Measurements from ENCODE around the gene SDF4.

Gene SDF4

DNA sequence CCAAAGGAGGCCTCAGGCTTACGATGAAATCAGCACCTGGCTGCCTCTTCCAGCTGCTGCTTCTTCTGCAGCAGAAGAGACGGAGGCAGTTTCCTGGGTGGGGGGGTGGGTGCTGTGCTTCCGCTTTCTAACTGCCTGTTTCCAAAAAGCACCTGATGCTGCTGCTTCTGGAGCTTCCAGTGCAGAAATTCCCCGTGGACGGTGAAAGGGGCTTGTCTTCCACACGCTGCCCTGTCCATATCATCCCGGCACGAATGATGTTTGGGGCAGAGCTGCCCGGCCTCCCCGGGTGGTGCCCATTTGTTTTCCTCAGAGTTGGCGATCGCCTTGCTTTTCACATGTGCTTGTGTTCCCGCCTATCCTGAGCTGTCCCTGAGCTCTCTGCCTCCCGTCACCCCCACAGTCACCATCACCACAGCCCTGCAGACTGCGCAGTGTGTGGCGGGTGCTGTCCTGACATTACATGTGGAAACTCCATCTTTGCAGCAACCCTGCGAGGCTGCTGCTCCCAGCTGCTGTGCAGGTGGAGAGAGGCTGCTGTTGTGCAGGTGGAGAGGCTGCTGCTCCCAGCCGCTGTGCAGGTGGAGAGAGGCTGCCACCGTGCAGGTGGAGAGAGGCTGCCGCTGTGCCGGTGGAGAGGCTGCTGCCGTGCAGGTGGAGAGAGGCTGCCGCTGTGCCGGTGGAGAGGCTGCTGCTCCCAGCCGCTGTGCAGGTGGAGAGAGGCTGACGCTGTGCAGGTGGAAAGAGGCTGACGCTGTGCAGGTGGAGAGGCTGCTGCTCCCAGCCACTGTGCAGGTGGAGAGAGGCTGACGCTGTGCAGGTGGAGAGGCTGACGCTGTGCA, 56.4 kb downstream of the SDF4 start:
- DNase-seq, result peak; percentile 94

DNA sequence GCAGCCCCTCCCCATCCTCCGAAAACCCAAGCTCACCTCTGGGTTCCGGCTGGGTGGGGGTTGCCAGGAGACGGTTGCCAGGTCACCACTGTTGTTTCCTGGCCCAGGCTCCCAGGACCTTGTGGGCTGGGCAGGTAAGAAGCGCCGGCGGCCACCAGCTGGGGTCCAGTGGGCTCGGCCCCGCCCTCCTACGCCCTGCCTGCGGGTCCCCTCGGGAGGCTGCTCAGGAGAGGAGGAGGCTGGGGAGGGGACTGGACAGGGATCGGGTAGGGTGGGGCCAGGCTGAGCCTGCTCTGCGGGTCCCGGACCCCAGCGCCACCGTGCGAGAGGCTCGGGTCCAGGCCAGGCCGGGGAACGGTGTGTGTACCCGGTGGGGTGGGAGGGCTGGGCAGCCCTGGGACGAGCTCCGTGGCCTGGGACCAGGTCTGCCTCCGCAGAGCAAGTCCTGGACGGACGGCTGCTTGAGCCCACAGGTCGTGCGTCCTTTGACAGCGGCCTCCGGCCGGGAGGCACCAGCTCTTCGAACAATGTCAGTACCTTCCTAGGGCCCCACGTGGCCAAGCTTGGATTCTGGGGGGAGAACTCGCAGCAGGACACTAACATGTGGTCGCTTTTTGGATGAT, 57.9 kb downstream of the SDF4 start, which contains the start of gene TTLL10:
Gene TTLL10, plus strand, starts transcription at position 88 of the 623 bp plus-strand sequence. CDS start 5,336 bp downstream, outside the sequence.
- DNase-seq, result no peak

DNA sequence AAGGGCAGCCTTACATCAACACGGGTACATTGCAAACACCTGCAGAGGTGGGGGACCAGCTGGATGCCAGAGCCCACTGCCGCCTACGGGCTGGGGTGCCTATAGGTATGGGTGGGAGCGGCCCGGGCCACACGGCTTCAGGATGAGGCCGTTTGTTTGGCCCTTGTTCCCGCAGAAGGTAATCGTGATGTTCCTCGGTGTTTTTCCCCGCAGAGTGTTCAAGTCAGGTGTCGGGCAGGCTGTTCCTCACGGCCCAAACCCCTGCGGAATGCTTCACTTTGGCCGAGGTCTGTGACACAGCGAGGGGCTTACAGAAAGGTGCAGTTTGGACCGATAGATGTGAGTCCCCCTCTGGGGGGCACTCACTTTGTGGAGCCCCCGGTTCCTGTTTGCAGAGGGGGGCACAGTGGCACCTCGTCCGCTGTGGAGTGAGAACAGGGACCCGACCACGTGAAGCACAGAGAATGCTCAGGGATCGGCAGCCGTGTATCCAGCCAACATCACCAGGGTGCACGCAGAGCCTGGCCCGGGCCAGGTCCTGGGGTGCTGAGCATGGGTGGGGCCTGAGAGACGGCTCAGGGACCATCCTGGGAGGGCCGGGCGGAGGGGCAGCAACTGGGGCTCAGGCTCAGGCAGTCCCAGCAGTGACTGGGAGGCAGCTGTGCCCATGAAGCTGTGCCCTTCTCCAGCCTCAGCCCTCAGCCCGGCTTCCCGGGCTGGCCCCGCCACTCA, 58.6 kb downstream of the SDF4 start:
- DNase-seq, result no peak

DNA sequence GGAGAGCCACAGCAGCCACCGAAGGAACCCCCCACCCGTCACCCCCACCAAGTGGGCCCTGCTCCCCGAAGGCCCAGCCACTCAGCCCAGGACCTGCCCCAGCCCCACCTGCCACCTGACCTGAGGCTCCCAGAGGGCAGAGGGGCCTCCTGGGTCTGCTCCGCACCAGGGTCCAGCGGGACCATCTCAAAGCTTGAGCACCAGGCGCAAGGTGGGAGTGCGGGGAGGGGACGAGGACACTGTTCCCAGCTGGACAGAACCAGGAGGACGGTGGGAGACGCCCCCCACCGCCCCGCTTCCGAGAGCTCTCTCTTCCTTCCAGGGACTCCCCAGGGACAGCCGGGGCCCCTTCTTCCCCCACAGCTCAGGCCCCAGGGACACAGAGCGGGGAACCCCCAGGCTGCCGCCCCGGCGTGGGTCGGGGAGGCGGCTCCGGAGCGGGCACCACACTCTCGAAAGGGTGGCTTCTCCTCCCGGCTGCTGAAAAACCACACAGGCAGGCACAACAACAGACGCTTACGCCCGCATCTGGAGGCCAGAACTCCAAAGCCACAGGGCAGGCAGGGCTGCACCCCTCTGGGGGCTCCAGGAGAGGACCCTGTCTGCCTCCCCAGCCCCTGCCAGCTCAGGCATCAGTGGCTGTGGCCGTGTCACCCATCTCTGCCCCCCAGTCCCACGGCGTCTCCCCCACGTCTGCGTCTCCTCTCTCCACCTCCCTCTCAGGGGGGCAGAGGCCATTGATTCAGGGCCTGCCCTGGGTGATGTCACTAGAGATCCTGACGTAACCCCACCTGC, 60.1 kb downstream of the SDF4 start:
- DNase-seq, result no peak

DNA sequence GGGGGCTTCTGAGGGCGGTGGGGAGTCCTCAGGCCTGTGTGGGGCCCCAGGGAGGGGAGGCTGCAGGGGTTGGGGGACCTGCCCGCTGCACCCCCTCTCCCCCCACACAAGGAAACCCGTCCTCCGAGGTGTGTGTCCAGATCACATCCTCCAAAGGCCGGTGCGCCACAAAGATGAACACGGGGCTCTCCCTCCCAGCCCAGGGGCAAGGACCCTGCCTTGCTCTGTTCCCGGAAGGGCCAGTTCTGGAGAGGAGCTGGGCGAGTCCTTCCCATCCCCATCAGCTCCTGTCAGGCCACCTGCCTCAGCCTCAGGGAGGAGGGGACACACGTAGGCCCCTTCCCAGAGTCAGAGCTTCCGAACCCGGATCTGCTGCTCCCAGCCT, 60.6 kb downstream of the SDF4 start:
- DNase-seq, result no peak

DNA sequence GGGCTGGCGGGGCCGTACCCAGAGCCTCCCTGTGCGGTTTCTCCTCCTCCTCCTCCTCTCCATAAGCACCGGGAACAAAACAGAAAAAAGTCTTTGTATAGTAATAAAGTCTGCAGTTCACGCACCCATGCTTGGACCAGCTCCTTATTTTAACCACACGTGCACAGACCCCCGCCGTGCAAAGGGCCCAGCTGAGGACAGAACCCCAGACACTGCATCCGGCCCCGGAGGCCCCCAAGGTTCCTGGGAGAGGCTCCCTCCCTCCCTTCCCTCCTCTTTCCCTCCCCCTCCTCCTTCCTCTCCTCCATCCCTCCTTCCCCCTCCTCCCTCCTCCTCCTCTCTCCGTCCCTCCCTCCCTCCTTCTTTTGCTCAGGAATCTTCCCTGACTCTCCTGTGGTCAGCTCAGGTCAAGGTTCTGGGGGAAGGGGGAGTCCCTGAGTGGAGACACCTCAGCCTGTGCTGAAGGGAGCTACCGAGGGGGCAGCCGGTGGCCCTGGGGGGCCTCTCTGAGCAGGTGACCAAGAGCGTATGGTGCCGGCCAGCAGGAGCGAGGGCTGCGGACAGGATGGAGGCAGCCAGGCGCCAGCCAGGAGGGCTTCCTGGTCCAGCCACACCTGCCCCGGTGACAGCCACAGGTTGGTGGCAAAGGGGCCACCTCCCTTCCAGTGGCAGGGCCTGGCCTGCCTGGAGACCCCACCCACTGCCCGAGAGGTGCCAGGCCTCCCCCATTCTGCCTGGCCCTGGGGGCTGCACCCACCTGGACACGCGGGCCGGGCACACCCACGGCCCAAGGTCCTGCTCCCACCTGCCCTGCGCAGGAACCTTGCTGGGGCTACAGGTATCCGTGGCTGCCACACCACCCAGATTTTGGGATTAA, 61.3 kb downstream of the SDF4 start:
- DNase-seq, result no peak

DNA sequence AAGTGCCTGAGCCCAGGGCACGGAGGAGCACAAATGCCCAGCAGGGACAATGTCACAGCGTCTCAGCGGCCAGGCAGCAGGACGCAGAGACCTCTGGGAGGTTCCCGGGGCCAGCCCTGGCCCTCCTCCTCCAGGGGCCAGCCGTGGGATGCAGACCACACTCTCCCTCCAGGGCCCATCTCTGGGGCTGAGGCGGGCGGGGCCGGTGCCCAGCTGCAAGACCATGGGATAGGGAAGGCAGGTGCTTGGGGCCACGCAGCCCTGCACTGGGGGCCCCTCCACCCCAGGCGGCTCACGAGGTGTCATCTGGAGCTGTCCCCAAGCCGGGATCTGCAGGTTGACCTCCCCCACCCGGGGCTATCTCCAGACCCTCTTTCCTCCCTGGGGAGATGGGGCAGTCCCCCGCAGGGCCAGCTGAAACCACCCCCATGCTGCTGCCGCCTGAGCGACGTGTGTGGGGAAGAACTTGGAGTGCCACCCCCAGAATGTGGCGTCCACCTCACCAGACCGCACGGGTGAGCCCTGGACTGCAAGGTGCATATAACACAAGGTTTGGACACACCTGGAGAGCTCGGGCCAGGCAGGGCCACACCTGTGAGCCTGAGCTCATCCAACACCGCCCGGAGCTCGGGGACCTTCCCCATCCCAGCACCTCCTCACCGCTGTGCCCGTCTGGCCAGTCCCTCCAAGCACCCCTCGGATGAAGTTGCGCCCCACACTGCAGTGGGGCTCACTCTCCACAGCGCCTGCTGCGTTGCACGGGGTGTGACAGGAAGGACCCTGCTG, 62.2 kb downstream of the SDF4 start:
- no peak for DNase-seq

DNA sequence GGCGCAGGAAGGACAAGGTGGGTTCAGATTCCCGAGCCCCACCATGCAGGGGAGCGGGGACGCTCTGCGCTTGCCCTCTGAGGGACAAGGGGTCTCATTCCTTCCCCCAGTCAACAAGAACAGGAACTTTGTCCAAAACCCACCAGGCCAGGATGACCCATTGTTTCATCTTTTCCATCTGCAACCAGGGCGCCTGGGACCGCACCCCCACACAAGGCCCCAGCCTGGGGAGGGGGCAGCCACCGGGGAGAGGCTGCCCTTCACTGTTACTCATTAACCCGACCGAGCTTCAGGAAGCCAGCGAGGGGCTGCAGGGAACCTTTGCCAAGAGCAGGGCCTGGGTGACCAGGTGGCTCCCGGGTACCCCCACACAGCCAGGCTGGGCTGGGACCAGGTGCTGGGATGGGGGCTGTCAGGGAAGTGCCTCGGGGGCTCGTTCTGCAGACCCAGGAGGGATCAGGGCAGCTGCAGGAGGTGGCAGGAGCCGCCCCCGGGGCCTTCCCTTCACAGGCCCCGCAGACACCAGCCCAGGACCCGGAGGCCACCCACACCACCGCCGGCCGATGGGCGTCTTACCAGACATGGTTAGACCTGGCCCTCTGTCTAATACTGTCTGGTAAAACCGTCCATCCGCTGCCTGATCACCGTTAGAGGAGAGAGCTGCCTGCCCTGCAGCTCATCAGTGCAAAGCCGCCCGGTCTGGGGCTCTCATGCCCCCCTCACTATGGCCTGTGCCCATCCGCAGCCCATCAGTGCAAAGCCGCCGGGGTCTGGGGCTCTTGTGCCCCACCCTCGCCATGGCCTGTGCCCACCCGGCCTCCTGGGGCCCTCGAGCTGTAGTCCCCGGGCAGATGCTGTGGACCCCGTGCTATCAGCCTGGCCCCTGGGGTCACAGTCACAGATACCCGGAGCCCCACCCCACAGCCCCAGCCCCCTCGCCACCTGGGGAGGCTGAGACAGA, 63.1 kb downstream of the SDF4 start:
- DNase-seq, result no peak

DNA sequence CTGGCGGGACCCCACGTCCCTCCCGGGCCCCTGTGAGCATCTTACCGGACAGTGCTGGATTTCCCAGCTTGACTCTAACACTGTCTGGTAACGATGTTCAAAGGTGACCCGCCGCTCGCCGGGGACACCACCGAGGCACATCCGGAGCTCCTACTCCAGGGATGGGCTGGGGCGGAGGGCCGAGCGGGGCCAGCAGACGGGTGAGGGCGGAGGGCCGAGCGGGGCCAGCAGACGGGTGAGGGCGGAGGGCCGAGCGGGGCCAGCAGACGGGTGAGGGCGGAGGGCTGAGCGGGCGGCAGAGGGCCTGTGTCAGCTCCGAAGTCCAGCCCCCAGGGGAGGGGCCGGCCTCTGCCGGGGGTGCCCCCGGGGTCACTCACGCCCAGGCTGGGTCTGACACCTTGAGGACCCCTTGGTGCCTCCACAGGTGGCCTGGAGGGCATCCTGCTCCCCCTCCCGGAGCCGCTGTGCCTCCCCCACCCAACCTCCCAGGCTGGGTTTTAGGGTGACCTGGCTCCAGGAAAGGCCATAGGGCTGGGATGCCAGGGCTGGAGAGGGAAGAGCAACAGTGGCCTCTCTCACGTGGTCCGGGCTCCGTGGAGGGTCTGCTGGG, 63.9 kb downstream of the SDF4 start:
- no peak for DNase-seq

DNA sequence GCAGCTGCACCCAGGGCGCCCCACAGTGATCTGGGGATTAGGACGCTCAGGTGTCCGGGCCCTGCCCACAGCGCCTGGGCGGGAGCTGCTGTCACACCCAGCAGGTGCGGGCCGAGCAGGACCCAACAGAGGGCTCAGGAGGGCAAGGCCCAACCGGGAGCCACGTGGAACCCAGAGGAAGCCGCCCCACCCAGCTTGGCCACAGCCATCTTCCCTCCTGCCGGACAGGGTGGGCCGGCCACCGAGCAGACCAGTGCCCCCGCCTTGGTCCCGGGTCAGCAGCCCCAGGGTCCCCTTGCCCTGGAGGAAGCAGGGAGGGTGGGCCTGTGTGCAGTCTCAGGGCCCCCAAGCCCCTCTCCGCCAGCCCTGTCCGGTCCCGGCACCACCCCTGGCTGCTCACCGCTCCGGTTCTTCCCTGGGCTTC, 64.4 kb downstream of the SDF4 start:
- DNase-seq, result no peak
